Stimulated activated CD8-positive, alpha-beta memory T cell treated with anti-CD3 and anti-CD28 coated beads, Interleukin-2, amount 100 ng/mL, for 1 hour (primary cell): ENCODE data around the gene SLC22A23.

ENCODE experiments used
- DNase-seq, 2 donors: peaks; one replicate each; pipeline ENCODE4 v3.0.0-alpha.2; 2020; ENCODE audit warnings: low read depth in 2 of 2

Gene SLC22A23

GRCh38 chr6:3369985-3370360, 86.9 kb downstream of the SLC22A23 start:
- DNase-seq = no peak

DNA sequence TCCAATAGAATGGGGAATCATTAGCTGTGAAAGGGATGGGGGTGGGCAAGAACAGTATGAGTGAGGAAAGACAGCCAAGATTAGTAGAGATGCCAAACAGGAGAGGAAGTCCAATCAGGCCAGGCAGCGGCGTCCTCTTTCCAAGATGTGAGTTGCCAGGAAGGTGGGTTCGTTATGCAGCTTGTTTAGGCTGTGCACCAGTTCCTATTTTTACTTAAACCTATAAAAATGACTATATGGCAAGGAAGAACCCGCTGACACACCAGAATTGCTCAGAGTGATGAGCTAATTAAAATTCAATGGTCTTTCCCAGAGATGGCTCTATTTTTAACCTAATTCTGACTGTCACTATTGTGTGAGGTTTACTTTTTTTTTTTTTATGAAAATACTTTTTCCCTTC, 88.2 kb downstream of the SLC22A23 start:
- DNase-seq = no peak

- no peak for DNase-seq
Observed at GRCh38 chr6:3367630-3368029, 89.2 kb downstream of the SLC22A23 start.

- DNase-seq = no peak
Observed at GRCh38 chr6:3366596-3367413, 90.0 kb downstream of the SLC22A23 start.

GRCh38 chr6:3364391-3364790, 92.5 kb downstream of the SLC22A23 start:
- no peak for DNase-seq

DNA sequence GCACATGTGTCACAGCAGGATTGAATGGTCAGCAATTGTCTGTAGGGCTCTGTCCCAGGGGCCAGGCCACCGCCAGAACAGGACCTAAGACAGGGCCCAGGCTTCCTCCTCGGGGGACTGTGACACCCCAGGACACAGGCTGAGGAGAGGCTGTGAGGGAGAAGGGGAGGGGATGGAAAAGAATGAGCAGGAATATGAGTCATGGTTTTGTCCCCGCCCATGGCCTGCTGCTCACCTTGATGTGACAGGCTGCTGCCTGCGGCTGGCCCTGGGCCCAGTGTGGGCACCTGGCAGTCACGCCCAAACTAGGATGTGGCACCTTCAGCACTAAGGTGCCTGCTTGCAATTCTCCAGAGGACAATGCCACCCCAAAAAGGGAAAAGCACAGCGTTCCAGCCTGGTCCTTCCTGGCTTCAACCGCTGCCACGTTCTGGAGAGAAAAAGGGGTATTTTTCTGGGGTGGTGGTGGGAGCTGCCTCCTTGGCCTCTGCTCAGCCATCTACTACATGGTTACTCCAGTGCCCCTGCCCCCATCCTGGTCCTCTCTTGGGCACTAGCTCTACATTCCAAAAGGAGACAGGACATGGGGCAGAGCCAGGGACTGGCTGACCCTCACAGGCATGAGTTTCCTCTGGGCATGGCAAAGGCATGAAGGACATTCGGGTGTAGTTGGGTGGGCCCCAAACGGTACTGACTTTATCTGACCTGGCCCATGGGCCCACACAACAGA, 93.4 kb downstream of the SLC22A23 start:
- DNase-seq = no peak

DNA sequence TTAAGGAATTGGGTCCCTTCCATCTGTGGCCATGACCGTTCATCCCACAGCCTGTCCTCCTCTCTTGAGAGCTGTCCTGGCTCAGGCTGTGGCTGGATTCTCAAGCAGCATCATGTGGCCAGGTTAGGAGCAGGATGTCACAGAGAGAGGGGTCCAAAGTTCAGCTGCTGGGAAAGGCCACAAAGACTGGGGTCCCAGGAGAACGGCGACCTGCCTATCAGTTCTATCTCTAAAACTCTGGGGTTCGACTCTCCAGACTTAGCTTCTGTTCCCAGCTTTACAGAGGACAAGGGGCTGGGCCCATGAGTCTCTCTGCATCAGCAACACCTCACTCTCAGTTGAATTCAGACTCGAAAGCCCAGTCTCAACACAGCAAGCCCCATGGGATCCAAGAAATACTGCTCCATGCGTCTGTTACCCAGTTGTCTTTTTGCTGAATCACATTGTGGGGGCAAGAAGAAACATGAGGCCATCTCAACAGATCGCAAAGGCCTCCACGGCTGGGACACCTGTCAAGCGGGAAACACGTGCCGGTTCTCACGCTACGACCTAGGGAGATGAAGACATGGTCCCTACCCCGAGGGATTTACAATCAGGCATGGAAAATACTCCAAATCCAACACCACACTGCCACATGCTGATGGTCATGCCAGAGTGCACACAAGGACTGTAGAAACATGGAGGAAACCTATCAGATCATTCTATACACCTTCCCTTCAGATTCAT, 95.4 kb downstream of the SLC22A23 start:
- DNase-seq = no peak

GRCh38 chr6:3360727-3361045, 96.2 kb downstream of the SLC22A23 start:
- DNase-seq = no peak

DNA sequence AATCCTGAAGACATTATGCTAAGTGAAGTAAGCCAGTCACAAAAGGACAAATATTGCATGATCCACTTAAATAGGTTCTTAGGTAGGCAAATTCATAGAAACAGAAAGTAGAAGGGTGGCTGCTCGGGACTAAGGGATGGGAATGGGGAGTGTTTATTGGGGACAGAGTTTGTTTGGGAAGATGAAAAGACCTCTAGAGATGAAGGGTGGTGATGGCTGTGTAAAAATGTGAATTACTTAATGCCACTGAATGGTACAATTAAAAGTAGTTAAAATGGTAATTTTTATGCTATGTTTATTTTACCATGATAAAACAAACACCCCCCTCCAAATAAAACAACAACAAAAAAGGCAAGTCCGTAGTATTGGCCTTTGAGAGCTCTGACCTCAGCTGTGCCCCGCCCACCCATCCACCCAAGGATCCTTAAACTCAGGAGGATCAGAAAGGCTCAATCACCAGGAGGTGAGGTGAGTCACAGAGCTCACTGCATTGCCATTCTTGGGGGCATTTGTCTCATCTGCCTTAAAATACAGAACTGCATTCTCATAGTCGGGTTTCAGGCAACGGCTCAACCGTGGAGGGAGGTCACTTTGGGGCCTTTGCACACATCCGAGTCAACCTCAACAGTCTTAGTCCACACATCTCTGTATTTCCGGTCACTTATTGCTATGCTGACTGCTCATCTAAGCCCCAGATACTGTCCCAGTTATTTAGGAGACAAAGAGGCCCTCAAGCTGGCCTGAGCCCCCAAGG, 96.7 kb downstream of the SLC22A23 start:
- no peak for DNase-seq

DNA sequence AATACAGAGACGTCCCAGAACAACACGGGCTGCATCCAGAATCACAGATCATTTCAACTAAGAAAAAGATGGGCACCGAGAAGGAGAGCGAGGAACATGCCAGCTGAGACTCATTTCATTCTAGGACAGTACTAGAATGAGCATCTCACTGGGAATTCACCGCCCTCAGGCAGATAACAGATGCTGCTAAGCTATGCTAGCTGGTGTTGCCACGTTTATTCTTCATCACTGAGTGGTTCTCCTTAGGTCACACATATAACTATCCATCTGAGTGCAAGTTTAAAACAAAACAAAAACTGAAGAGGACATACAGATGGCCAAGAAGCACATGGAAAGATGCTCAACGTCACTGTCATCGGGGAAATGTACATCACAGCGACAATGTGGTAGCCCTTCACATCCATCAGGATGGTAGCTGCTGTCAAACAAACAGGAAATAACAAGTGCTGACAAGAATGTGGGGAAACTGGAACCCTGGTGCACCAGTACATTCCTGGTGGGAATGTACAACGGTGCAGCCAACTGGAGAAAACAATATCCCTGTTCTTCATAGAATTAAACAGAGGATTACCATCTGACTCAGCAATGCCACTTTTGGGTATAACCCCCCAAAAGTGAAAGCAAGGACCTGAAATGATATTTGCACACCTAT, 97.6 kb downstream of the SLC22A23 start:
- no peak for DNase-seq

DNA sequence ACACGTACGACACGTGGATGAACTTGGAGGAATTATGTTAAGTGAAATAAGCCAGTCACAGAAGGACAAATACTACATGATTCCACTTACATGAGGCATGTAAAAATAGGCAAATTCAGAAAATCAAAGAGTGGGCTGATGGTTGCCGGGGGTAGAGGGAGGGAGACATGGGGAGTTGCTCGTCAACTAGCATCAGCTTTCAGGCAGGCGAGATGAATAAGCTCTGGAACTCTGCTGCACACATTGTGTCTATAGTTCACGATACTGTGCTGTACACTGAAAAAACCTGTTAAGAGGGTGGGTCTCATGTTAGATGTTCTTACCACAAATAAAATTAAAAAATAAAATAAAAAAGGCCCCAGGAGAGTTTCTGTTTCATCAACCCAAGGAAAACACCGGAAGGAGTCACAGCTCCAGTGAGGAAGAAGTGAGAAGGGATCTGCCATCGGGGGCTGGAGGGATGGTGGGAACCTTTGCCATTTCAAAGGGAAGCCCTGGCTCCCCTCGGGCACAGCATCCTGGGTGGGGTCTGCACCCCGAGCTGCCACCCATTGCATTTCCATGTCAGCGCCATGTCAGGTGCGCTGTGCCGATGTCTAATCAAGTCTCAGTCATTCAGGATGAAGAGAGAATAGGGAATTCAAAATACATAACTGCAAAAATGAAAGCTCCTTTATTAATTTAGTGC, 98.3 kb downstream of the SLC22A23 start:
- no peak for DNase-seq

- no peak for DNase-seq
Observed at GRCh38 chr6:3357678-3358077, 99.2 kb downstream of the SLC22A23 start.

DNA sequence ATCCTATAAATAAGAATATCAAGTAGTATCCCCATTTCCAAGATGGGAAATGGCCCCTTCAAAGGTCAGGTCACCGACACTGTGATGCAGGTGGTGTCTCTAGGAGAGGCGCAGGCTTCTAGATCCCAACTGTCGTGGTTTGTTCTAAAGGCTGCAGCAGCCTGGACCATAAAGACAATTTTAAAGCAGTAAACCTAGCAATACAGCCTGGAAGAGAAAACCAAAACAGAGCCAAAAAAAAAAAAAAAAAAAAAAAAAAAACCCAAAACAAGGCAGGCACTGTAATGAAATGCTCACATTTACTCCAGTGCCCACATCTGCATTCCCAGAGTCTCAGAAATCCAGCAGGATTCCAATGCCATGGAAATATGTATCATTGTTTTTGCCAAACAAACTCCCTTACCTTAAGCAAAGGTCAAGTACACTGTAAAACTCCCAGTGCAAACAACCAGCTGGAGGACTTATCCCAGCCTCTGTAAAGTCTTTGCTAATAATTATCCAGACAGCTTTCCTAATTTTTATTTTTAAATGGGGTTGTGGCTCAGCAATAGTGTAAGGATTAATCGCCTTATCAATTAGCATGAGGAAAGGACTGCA, 99.9 kb downstream of the SLC22A23 start:
- no peak for DNase-seq

DNA sequence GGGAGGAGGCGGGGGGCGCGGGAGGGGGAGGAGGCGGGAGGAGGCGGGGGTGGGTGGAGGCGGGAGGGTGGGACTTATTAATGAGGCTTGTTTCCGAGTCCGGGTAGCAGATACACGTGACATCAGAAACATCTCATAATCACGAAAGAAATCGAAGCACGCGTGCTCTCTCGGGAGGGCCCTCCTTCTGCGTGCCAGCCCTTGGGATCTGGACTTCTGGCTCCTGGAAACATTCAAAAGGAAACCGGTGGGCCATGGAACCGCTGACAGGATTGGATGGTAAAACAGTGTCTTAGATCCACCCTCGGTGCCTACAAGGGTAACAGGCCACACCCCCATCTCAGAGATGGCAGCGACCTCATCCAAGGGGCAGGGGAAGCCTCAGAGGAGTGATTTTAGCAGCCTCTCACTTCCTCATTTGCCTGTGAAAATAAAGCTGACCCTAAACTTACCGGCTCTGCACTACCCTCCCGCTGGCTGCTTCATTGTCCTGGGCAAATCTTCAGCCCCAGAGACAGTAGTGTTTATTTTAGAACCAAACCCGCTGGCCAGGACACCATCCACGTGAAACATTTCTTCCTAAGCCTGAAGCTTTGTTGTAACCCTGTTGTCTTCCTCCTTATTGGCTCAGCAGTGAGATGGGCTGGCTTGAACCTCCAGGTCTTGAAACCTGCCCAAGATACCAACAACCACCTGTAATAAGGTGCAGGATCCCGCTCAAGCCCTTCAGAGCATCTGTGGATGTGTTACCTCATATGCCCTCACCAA, 100.6 kb downstream of the SLC22A23 start:
- peak in 1 of 2 donors; percentile 33 for DNase-seq

DNA sequence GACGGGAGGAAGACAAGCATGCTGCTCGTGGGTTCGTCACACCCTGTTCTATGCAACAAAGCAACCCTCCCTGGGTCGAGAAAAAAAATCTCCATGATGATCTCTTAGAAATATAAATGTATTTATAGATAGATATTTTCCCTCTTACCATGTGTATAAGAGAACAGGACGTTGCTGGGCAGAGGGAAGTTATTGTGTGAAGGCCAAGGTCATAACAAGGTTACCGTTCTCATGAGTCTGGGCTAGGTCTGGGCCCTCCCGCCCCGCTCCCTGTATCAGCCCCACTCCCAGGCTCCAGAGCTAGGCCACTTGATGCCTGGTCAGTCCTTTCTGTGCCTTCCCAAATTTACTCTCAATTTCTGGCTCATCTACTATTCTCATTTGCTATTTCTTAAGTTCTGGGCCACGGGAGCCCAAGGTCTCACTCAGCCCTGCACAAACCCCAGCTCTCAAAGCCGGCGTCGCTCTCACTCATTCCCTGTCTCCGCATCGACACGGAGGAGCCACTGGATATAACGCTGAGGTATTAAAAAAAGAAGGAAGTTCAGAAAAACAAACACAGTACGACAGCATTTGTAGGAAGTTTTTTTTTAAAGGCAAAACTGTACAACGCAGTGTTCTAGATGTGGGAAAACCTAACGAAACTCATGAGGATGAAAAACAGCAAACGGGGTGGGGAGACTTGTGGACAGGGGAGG, 101.3 kb downstream of the SLC22A23 start:
- no peak for DNase-seq

- no peak for DNase-seq
Observed at GRCh38 chr6:3355011-3355357, 101.9 kb downstream of the SLC22A23 start.

GRCh38 chr6:3353939-3354338, 102.9 kb downstream of the SLC22A23 start:
- no peak for DNase-seq

GRCh38 chr6:3353213-3353903, 103.5 kb downstream of the SLC22A23 start:
- DNase-seq = no peak

DNA sequence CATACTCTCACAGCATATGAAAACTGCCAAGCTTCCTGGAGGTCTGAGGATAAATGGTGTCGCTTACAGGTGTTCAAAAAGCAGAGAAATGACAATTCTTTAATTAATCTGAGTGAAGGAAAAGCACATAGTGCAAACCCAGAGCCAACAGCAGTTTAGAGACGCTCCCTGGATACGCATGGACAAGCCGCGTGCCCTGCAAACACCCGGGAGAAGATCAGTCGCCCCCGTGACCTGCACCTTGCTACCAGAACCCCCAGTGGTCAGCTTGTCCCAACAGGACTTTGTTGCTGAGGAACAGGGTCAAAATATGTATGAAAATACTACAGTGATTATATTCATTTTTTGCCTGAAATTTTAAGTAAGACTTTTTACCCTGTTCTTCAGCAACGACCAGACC, 104.2 kb downstream of the SLC22A23 start:
- DNase-seq = no peak
